ENCODE results near the gene FBXW12.

FBXW12 gene

GRCh38 chr3:48409291-48410201 is 37.5 kb downstream of the FBXW12 start:
- DNase-seq = peak in 1 of 5 experiments; percentile 2

GRCh38 chr3:48410205-48411040 is 38.4 kb downstream of the FBXW12 start:
- peak in 1 of 5 experiments; percentile 2 for DNase-seq

- no peak for DNase-seq
Measured at GRCh38 chr3:48411041-48411588, 39.1 kb downstream of the FBXW12 start.

- peak in 1 of 5 experiments; percentile 3 for DNase-seq
Measured at GRCh38 chr3:48411606-48412374, 39.8 kb downstream of the FBXW12 start.

GRCh38 chr3:48412375-48413001 is 40.5 kb downstream of the FBXW12 start:
- DNase-seq = no peak

- no peak for DNase-seq
Measured at GRCh38 chr3:48413086-48413485, 41.1 kb downstream of the FBXW12 start.

GRCh38 chr3:48413611-48414010 is 41.6 kb downstream of the FBXW12 start:
- DNase-seq = no peak

GRCh38 chr3:48414376-48415250 is 42.6 kb downstream of the FBXW12 start:
- DNase-seq = no peak

GRCh38 chr3:48415251-48415953 is 43.4 kb downstream of the FBXW12 start:
- no peak for DNase-seq

- DNase-seq = no peak
Measured at GRCh38 chr3:48416091-48416505, 44.1 kb downstream of the FBXW12 start.

GRCh38 chr3:48416546-48416945 is 44.5 kb downstream of the FBXW12 start:
- DNase-seq = no peak

- DNase-seq = no peak
Measured at GRCh38 chr3:48417529-48418108, 45.6 kb downstream of the FBXW12 start.

- no peak for DNase-seq
Measured at GRCh38 chr3:48418140-48418539, 46.1 kb downstream of the FBXW12 start.

- no peak for DNase-seq
Measured at GRCh38 chr3:48418651-48419050, 46.6 kb downstream of the FBXW12 start.

- DNase-seq = no peak
Measured at GRCh38 chr3:48419149-48419548, 47.1 kb downstream of the FBXW12 start.

GRCh38 chr3:48419597-48419996 is 47.6 kb downstream of the FBXW12 start:
- no peak for DNase-seq

- DNase-seq = no peak
Measured at GRCh38 chr3:48420561-48420960, 48.5 kb downstream of the FBXW12 start.

GRCh38 chr3:48422272-48422671 is 50.3 kb downstream of the FBXW12 start:
- DNase-seq = no peak

- DNase-seq = no peak
Measured at GRCh38 chr3:48422681-48423080, 50.7 kb downstream of the FBXW12 start.
